22Rv1 (cell line): ENCODE measurements around the gene TEX52.

Experiments
- CTCF ChIP-seq: fragments of 450-650 bp; IDR thresholded peaks from 2 replicates; pipeline ENCODE4 v1.5.1; 2017; ENCODE audit warnings: mild to moderate bottlenecking
- ZFX ChIP-seq: fragments of 450-650 bp; IDR thresholded peaks from 2 replicates; pipeline ENCODE4 v1.6.1; 2017; ENCODE audit warnings: antibody characterized with exemption, borderline replicate concordance

GRCh38 chr12:2845280-2845679 lies 11.6 kb downstream of the TEX52 start:
- TF ChIP-seq CTCF: no peak
- TF ChIP-seq ZFX: no peak
